Activated CD8-positive, alpha-beta T cell treated with anti-CD3 and anti-CD28 coated beads, Interleukin-2, amount 10 ng/mL, durations not matched to agents 7 days and 5 days (primary cell): ENCODE results near the gene PLEKHG4. TPM values are rescaled to one million over a fixed set of nuclear protein-coding genes. Genes with fewer than 3 reads are reported as not detected.

Experiments used
- ATAC-seq: fragments of 150-1000 bp; cut with Tn5 transposase; one replicate; pipeline ENCODE4 v1.10.0; 2021; ENCODE audit warnings: moderate library complexity
- CTCF ChIA-PET: fragments of 350-600 bp; sonication (Branson Sonifier 250); formaldehyde crosslinking; loops from one replicate; lab custom pipeline; 2021; ENCODE audit warnings: antibody characterized with exemption; lab: Charles Lee
- POLR2A ChIA-PET: fragments of 350-600 bp; sonication (Branson Sonifier 250); formaldehyde crosslinking; loops from one replicate; lab custom pipeline; 2021; ENCODE audit warnings: antibody characterized with exemption; lab: Charles Lee
- DNase-seq: peaks from one replicate; pipeline ENCODE4 v3.0.0-alpha.2; 2020
- H3K27ac Mint-ChIP-seq: one replicate; pipeline ENCODE4 v1.8.0; 2021; ENCODE audit warnings: mild to moderate bottlenecking, mixed read lengths
- H3K27me3 Mint-ChIP-seq: one replicate; pipeline ENCODE4 v1.8.0; 2021; ENCODE audit warnings: low read depth, mixed read lengths
- H3K36me3 Mint-ChIP-seq: one replicate; pipeline ENCODE4 v1.8.0; 2021; ENCODE audit warnings: low read depth, mixed read lengths
- H3K4me1 Mint-ChIP-seq: one replicate; pipeline ENCODE4 v1.8.0; 2021; ENCODE audit warnings: low read depth, mixed read lengths
- H3K4me3 Mint-ChIP-seq: one replicate; pipeline ENCODE4 v1.8.0; 2021; ENCODE audit warnings: mild to moderate bottlenecking, mixed read lengths
- H3K9me3 Mint-ChIP-seq: one replicate; pipeline ENCODE4 v1.8.0; 2022; ENCODE audit warnings: mixed read lengths; ENCODE audit not compliant: insufficient read depth
- total RNA-seq, 2 experiments: library from RNA; stranded (reverse); gene quantifications; one replicate each; pipeline ENCODE4 v1.2.3, GENCODE V29; 2021

Gene PLEKHG4
- total RNA-seq, 2 experiments from 2014 or later = 13.6 to 16.3 TPM

GRCh38 chr16:67299269-67299668 is 19.9 kb downstream of the PLEKHG4 start:
- Mint-ChIP-seq H3K4me3 (no peak overlapping the region), H3K9me3 (no peaks in the 10 kb centered on the region), H3K27ac (no peak overlapping the region), H3K4me1 (no peaks in the 10 kb centered on the region), H3K27me3 (peaks cover 4% of the 10 kb centered on the region), H3K36me3 (no peaks in the 10 kb centered on the region)
- CTCF ChIA-PET = no interaction called here
- DNase-seq = no peak
- POLR2A ChIA-PET = no interaction called here
- ATAC-seq = no peak

GRCh38 chr16:67301080-67301782 is 21.9 kb downstream of the PLEKHG4 start:
- ChIA-PET CTCF (interaction anchor here (1.1 kb wide), 1 partner anchor 98 kb away, joined by 3 read pairs; no protein-coding TSS in a partner anchor), POLR2A (no interaction called here)
- no peaks in the 10 kb centered on the region for H3K9me3 Mint-ChIP-seq
- ATAC-seq = no peak
- no peaks in the 10 kb centered on the region for H3K4me1 Mint-ChIP-seq
- no peak overlapping the region for H3K4me3 Mint-ChIP-seq
- no peak overlapping the region for H3K27ac Mint-ChIP-seq
- DNase-seq = no peak
- peaks cover 8% of the 10 kb centered on the region for H3K27me3 Mint-ChIP-seq
- no peaks in the 10 kb centered on the region for H3K36me3 Mint-ChIP-seq

GRCh38 chr16:67302076-67302475 is 22.7 kb downstream of the PLEKHG4 start:
- DNase-seq = no peak
- Mint-ChIP-seq H3K4me1 (no peaks in the 10 kb centered on the region), H3K27ac (no peak overlapping the region), H3K36me3 (no peaks in the 10 kb centered on the region), H3K27me3 (peaks cover 8% of the 10 kb centered on the region), H3K9me3 (no peaks in the 10 kb centered on the region), H3K4me3 (no peak overlapping the region)
- POLR2A ChIA-PET = no interaction called here
- no peak for ATAC-seq
- CTCF ChIA-PET = interaction anchor here (1.1 to 1.2 kb wide), 2 partner anchors 14 to 98 kb away, joined by 3 read pairs; no protein-coding TSS in a partner anchor

GRCh38 chr16:67302970-67303369 is 23.6 kb downstream of the PLEKHG4 start:
- no peak overlapping the region for H3K27ac Mint-ChIP-seq
- no peaks in the 10 kb centered on the region for H3K4me1 Mint-ChIP-seq
- ChIA-PET POLR2A (no interaction called here), CTCF (interaction anchor here (1.2 kb wide), 1 partner anchor 13 kb away, joined by 3 read pairs; no protein-coding TSS in a partner anchor)
- no peaks in the 10 kb centered on the region for H3K36me3 Mint-ChIP-seq
- ATAC-seq = no peak
- no peak for DNase-seq
- H3K4me3 Mint-ChIP-seq = no peak overlapping the region
- H3K27me3 Mint-ChIP-seq = peaks cover 5% of the 10 kb centered on the region
- no peaks in the 10 kb centered on the region for H3K9me3 Mint-ChIP-seq

- Mint-ChIP-seq H3K27ac (no peak overlapping the region), H3K36me3 (no peaks in the 10 kb centered on the region)
- POLR2A ChIA-PET = interaction anchor here (0.7 kb wide), 1 partner anchor 870 kb away, joined by 3 read pairs; no protein-coding TSS in a partner anchor
These were observed 24.7 kb downstream of the PLEKHG4 start for GRCh38 chr16:67304020-67304419.

GRCh38 chr16:67305216-67306071 is 26.1 kb downstream of the PLEKHG4 start:
- no peak overlapping the region for H3K27ac Mint-ChIP-seq
- no peaks in the 10 kb centered on the region for H3K9me3 Mint-ChIP-seq
- ChIA-PET POLR2A (no interaction called here), CTCF (no interaction called here)
- H3K27me3 Mint-ChIP-seq = peaks cover 3% of the 10 kb centered on the region
- ATAC-seq = no peak
- peaks cover 3% of the 10 kb centered on the region for H3K4me1 Mint-ChIP-seq
- no peak for DNase-seq
- no peaks in the 10 kb centered on the region for H3K36me3 Mint-ChIP-seq
- H3K4me3 Mint-ChIP-seq = no peak overlapping the region

More at GRCh38 chr16:67304020-67304419, 24.7 kb downstream of the PLEKHG4 start:
- H3K4me1 Mint-ChIP-seq = peaks cover 3% of the 10 kb centered on the region
- peaks cover 3% of the 10 kb centered on the region for H3K27me3 Mint-ChIP-seq
- DNase-seq (no peak), ATAC-seq (no peak)
- no peaks in the 10 kb centered on the region for H3K9me3 Mint-ChIP-seq
- CTCF ChIA-PET = interaction anchor here (0.6 kb wide), 1 partner anchor 15 kb away, joined by 3 read pairs; no protein-coding TSS in a partner anchor
- H3K4me3 Mint-ChIP-seq = no peak overlapping the region

- peaks cover 3% of the 10 kb centered on the region for H3K27me3 Mint-ChIP-seq
- DNase-seq = no peak
- no peaks in the 10 kb centered on the region for H3K36me3 Mint-ChIP-seq
- H3K4me1 Mint-ChIP-seq = peaks cover 23% of the 10 kb centered on the region
- H3K27ac Mint-ChIP-seq = no peak overlapping the region
- ChIA-PET POLR2A (no interaction called here), CTCF (interaction anchor here (2.7 kb wide), 1 partner anchor 16 kb away, joined by 17 read pairs; the partner anchor contains the start of genes KCTD19 and LRRC36)
- ATAC-seq = no peak
- H3K4me3 Mint-ChIP-seq = no peak overlapping the region
- H3K9me3 Mint-ChIP-seq = no peaks in the 10 kb centered on the region
These were observed 31.2 kb downstream of the PLEKHG4 start for GRCh38 chr16:67310561-67310960.

GRCh38 chr16:67311607-67312488 is 32.5 kb downstream of the PLEKHG4 start:
- Mint-ChIP-seq H3K27me3 (no peaks in the 10 kb centered on the region), H3K9me3 (no peaks in the 10 kb centered on the region), H3K4me1 (peaks cover 23% of the 10 kb centered on the region), H3K4me3 (no peak overlapping the region), H3K36me3 (no peaks in the 10 kb centered on the region), H3K27ac (peak overlapping the region; percentile 76)
- CTCF ChIA-PET = interaction anchor here (0.7 to 2.7 kb wide), 4 partner anchors 14 to 154 kb away, joined by 3 to 17 read pairs (median 5); partner anchors contain the start of genes KCTD19 and LRRC36
- POLR2A ChIA-PET = interaction anchor here (0.6 kb wide), 1 partner anchor 13 kb away, joined by 3 read pairs; no protein-coding TSS in a partner anchor
- ATAC-seq (peak; percentile 94), DNase-seq (peak; percentile 72)

GRCh38 chr16:67312719-67313118 is 33.4 kb downstream of the PLEKHG4 start:
- ATAC-seq = no peak
- Mint-ChIP-seq H3K9me3 (no peaks in the 10 kb centered on the region), H3K4me1 (peaks cover 23% of the 10 kb centered on the region), H3K36me3 (no peaks in the 10 kb centered on the region), H3K27ac (no peak overlapping the region), H3K4me3 (no peak overlapping the region), H3K27me3 (no peaks in the 10 kb centered on the region)
- CTCF ChIA-PET = interaction anchor here (0.7 to 2.7 kb wide), 3 partner anchors 13 to 28 kb away, joined by 3 to 17 read pairs (median 5); partner anchors contain the start of genes KCTD19 and LRRC36
- DNase-seq = no peak
- POLR2A ChIA-PET = no interaction called here

- H3K9me3 Mint-ChIP-seq = no peaks in the 10 kb centered on the region
- no peak overlapping the region for H3K4me3 Mint-ChIP-seq
- ChIA-PET CTCF (no interaction called here), POLR2A (no interaction called here)
- H3K27me3 Mint-ChIP-seq = peaks cover 12% of the 10 kb centered on the region
- H3K27ac Mint-ChIP-seq = no peak overlapping the region
- ATAC-seq (no peak), DNase-seq (no peak)
- H3K36me3 Mint-ChIP-seq = no peaks in the 10 kb centered on the region
- no peaks in the 10 kb centered on the region for H3K4me1 Mint-ChIP-seq
These were observed 38.5 kb downstream of the PLEKHG4 start for GRCh38 chr16:67317853-67318252.

- no peak for DNase-seq
- peaks cover 40% of the 10 kb centered on the region for H3K27me3 Mint-ChIP-seq
- peaks cover 11% of the 10 kb centered on the region for H3K4me1 Mint-ChIP-seq
- ChIA-PET POLR2A (no interaction called here), CTCF (interaction anchor here (0.8 to 3.6 kb wide), 10 partner anchors 14 to 99 kb away, joined by 3 to 17 read pairs (median 4); partner anchors contain the start of gene TMEM208)
- H3K9me3 Mint-ChIP-seq = no peaks in the 10 kb centered on the region
- peak overlapping the region; percentile 83 for H3K4me3 Mint-ChIP-seq
- peak overlapping the region; percentile 54 for H3K27ac Mint-ChIP-seq
- no peak for ATAC-seq
- no peaks in the 10 kb centered on the region for H3K36me3 Mint-ChIP-seq
These were observed 46.8 kb downstream of the PLEKHG4 start for GRCh38 chr16:67326115-67326471.
